GM12864 (cell line): ENCODE data around the gene ZNF610.

ENCODE experiments used
- DNase-seq: peaks from one replicate; pipeline ENCODE4 v3.0.0-alpha.2; 2011; ENCODE audit warnings: low read depth
- H3K4me3 ChIP-seq: 2 replicates; pipeline ENCODE4 v1.5.1; 2011; ENCODE audit warnings: mild to moderate bottlenecking, low read depth, low read length, control low read depth
- CTCF ChIP-seq: IDR thresholded peaks from 2 replicates; pipeline ENCODE4 v1.5.1; 2011; ENCODE audit warnings: low read depth, mild to moderate bottlenecking, moderate library complexity, low read length, control low read depth, inconsistent platforms; ENCODE audit errors: missing control alignments

The ZNF610 gene

GRCh38 chr19:52351512-52351911, 15.5 kb downstream of the ZNF610 start:
- TF ChIP-seq CTCF, result peak; percentile 24
- no peak for DNase-seq
- no peak overlapping the region for H3K4me3 ChIP-seq

GRCh38 chr19:52366414-52366824, 30.4 kb downstream of the ZNF610 start:
- no peak for TF ChIP-seq CTCF
- no peak overlapping the region for H3K4me3 ChIP-seq
- no peak for DNase-seq

- peak within 1 kb of the TSS; percentile 56 for H3K4me3 ChIP-seq
- peak; percentile 35 for DNase-seq
- TF ChIP-seq CTCF, result no peak
Observed at GRCh38 chr19:52369559-52370340, 33.7 kb downstream of the ZNF610 start, which contains the start of gene ZNF880. Gene ZNF880 (plus strand): TSS chr19:52369923. CDS start chr19:52369966, 43 bp downstream.

- DNase-seq, result no peak
- TF ChIP-seq CTCF, result no peak
- H3K4me3 ChIP-seq, result peak overlapping the region; percentile 56
Observed at GRCh38 chr19:52370341-52370710, 34.3 kb downstream of the ZNF610 start.

- no peak for TF ChIP-seq CTCF
- no peak for DNase-seq
- H3K4me3 ChIP-seq, result no peak overlapping the region
Observed at GRCh38 chr19:52391135-52391534, 55.1 kb downstream of the ZNF610 start.

GRCh38 chr19:52397310-52398080, 61.5 kb downstream of the ZNF610 start, which contains the start of gene ZNF528:
Gene ZNF528 (plus strand): TSS chr19:52397849. CDS start chr19:52402014, 4,165 bp downstream.
- peak within 1 kb of the TSS; percentile 73 for H3K4me3 ChIP-seq
- TF ChIP-seq CTCF, result no peak
- peak; percentile 83 for DNase-seq
